RPMI8226 (cell line): Measurements from ENCODE around the gene NLRP12.
A peak's percentile ranks its signal among the peaks of the same experiment; 100 is the strongest.
"Not testable (repeated sequence)": the region's sequence is repeated elsewhere in the genome, so short reads cannot be mapped to it uniquely, and the experiment has no call there.

Experiments used
- DNase-seq: peaks from one replicate; pipeline ENCODE4 v3.0.0-alpha.2; 2015

Gene NLRP12

GRCh38 chr19:53838446-53838845, 14.3 kb upstream of the NLRP12 start:
- not testable (repeated sequence) for DNase-seq

- DNase-seq: peak; percentile 28
Observed at GRCh38 chr19:53832861-53833260, 8.7 kb upstream of the NLRP12 start.

- no peak for DNase-seq
Observed at GRCh38 chr19:53828531-53828930, 4.4 kb upstream of the NLRP12 start.

- DNase-seq: no peak
Observed at GRCh38 chr19:53826876-53827275, 2.8 kb upstream of the NLRP12 start.

- DNase-seq: peak; percentile 41
Observed at GRCh38 chr19:53823380-53824120, 564 bp downstream of the NLRP12 start.

- no peak for DNase-seq
Observed at GRCh38 chr19:53819861-53820260, 4.3 kb downstream of the NLRP12 start.

GRCh38 chr19:53818756-53819155, 5.4 kb downstream of the NLRP12 start:
- DNase-seq: no peak

- no peak for DNase-seq
Observed at GRCh38 chr19:53813996-53814395, 10.1 kb downstream of the NLRP12 start.

- peak; percentile 34 for DNase-seq
Observed at GRCh38 chr19:53812335-53812734, 11.8 kb downstream of the NLRP12 start.

GRCh38 chr19:53810891-53811290, 13.2 kb downstream of the NLRP12 start:
- DNase-seq: no peak

GRCh38 chr19:53810187-53810546, 13.9 kb downstream of the NLRP12 start:
- DNase-seq: no peak

- DNase-seq: peak; percentile 49
Observed at GRCh38 chr19:53809518-53810186, 14.5 kb downstream of the NLRP12 start.

GRCh38 chr19:53808710-53809125, 15.4 kb downstream of the NLRP12 start:
- DNase-seq: peak; percentile 64

- DNase-seq: no peak
Observed at GRCh38 chr19:53801257-53801656, 22.9 kb downstream of the NLRP12 start.

GRCh38 chr19:53795019-53795418, 29.1 kb downstream of the NLRP12 start:
- DNase-seq: no peak

GRCh38 chr19:53792721-53793433, 31.2 kb downstream of the NLRP12 start:
- peak; percentile 90 for DNase-seq

- no peak for DNase-seq
Observed at GRCh38 chr19:53789708-53790678, 34.1 kb downstream of the NLRP12 start.

- no peak for DNase-seq
Observed at GRCh38 chr19:53787266-53787665, 36.8 kb downstream of the NLRP12 start.

- no peak for DNase-seq
Observed at GRCh38 chr19:53786744-53787143, 37.4 kb downstream of the NLRP12 start.

- DNase-seq: no peak
Observed at GRCh38 chr19:53785196-53785889, 38.8 kb downstream of the NLRP12 start.

- no peak for DNase-seq
Observed at GRCh38 chr19:53782698-53783097, 41.4 kb downstream of the NLRP12 start.

GRCh38 chr19:53781332-53781731, 42.8 kb downstream of the NLRP12 start:
- DNase-seq: not testable (repeated sequence)
